Raji (cell line): ENCODE data around the gene BMP7.

Experiments
- POLR2A ChIP-seq: IDR thresholded peaks from 2 replicates; pipeline ENCODE4 v1.6.1; 2011; ENCODE audit warnings: low read depth, low read length, control low read depth; ENCODE audit not compliant: insufficient read depth

Gene BMP7

GRCh38 chr20:57249073-57249472, 17.4 kb downstream of the BMP7 start:
- no peak for TF ChIP-seq POLR2A

GRCh38 chr20:57248132-57248797, 18.2 kb downstream of the BMP7 start:
- no peak for TF ChIP-seq POLR2A

GRCh38 chr20:57247292-57247965, 19.0 kb downstream of the BMP7 start:
- no peak for TF ChIP-seq POLR2A

GRCh38 chr20:57245997-57246396, 20.4 kb downstream of the BMP7 start:
- TF ChIP-seq POLR2A, result no peak

- TF ChIP-seq POLR2A, result no peak
These were observed 21.7 kb downstream of the BMP7 start for GRCh38 chr20:57244627-57245214.

GRCh38 chr20:57244221-57244585, 22.2 kb downstream of the BMP7 start:
- no peak for TF ChIP-seq POLR2A

- TF ChIP-seq POLR2A, result no peak
These were observed 22.8 kb downstream of the BMP7 start for GRCh38 chr20:57243480-57244220.

- no peak for TF ChIP-seq POLR2A
These were observed 24.0 kb downstream of the BMP7 start for GRCh38 chr20:57242414-57242813.

- no peak for TF ChIP-seq POLR2A
These were observed 25.0 kb downstream of the BMP7 start for GRCh38 chr20:57241363-57241991.

- no peak for TF ChIP-seq POLR2A
These were observed 25.7 kb downstream of the BMP7 start for GRCh38 chr20:57240581-57241362.

- TF ChIP-seq POLR2A, result no peak
These were observed 28.4 kb downstream of the BMP7 start for GRCh38 chr20:57238089-57238488.

GRCh38 chr20:57237585-57237953, 28.9 kb downstream of the BMP7 start:
- TF ChIP-seq POLR2A, result no peak

GRCh38 chr20:57236813-57237584, 29.4 kb downstream of the BMP7 start:
- TF ChIP-seq POLR2A, result no peak
